GM19324 (cell line): ENCODE measurements around the gene TBC1D3H.
"Not testable (repeated sequence)": the region's sequence is repeated elsewhere in the genome, so short reads cannot be mapped to it uniquely, and the experiment has no call there.

Experiments
- ATAC-seq: cut with Tn5 transposase; IDR thresholded peaks from one replicate; pipeline ENCODE4 v1.9.1; 2021; ENCODE audit warnings: mild to moderate bottlenecking, moderate library complexity; ENCODE audit not compliant: unreplicated experiment, low FRiP score

Gene TBC1D3H

GRCh38 chr17:36388385-36389245, at the start of gene TBC1D3H:
Gene TBC1D3H, minus strand, starts transcription at chr17:36388435. Its CDS starts 1,540 bp downstream, at chr17:36386895.
- ATAC-seq = not testable (repeated sequence)

DNA sequence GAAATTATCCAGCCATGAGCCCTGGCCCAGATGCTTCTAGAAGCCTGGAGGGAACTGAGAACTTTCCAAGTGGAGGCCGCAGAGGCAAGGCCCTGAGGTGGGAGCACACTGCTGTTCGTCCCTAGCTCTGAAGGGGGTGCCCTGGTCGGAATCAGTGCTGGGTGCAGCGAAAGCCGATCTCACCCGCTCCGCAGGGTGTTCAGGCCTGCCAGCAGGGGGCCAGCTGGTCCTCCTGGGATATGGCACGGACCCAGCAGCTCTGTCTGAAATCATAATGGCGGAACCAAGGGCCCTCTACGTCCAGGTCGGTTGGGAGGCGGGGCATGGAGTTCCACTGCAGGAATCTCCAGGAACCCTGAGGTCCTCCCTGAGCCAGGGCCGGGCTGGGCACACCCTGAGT, 40.7 kb upstream of the TBC1D3H start:
- not testable (repeated sequence) for ATAC-seq

- not testable (repeated sequence) for ATAC-seq
Measured at GRCh38 chr17:36415180-36415941, 27.1 kb upstream of the TBC1D3H start.

GRCh38 chr17:36390943-36391645, 2.9 kb upstream of the TBC1D3H start:
- ATAC-seq = not testable (repeated sequence)

DNA sequence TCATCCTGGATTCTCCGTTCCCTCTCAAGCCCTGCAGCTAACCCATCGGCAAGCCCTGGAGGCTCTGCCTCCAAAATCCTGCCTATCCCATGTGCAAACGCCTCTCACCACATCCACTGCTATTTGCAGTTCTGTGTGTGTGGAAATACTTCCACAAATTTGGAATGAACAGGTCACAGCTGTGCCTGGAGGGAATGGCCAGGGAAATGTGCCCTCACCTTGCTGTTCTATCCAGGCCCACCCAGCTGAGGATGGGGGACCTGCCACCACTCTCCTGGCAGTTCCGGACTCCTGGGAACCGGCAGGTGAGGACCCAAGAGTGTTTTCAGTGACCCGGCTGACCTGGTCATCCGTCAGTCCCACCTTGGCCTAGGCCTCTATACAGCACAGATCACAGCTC, 12.3 kb downstream of the TBC1D3H start:
- ATAC-seq = not testable (repeated sequence)

GRCh38 chr17:36362496-36362895, 25.7 kb downstream of the TBC1D3H start:
- ATAC-seq = not testable (repeated sequence)
